Gastroesophageal sphincter (tissue), 3 donors: ENCODE results near the gene CEP112.

Experiments
- CTCF ChIP-seq, 4 experiments: fragments of 200-600 bp in 2 of 4; fragments of 450-650 bp in 2 of 4; sonication (generic) in 1 of 4; IDR thresholded peaks; one replicate each; pipeline ENCODE4 v1.5.1; 2017 to 2019; ENCODE audit warnings: antibody characterized with exemption in 4 of 4, mild to moderate bottlenecking in 2 of 4, moderate library complexity in 2 of 4
- POLR2A ChIP-seq, 2 donors: fragments of 450-650 bp; IDR thresholded peaks; one replicate each; pipeline ENCODE4 v1.6.1; 2017; ENCODE audit warnings: antibody characterized with exemption in 2 of 2, mild to moderate bottlenecking in 2 of 2, moderate library complexity in 1 of 2

GRCh38 chr17:65742403-65743307 lies 449.3 kb downstream of the CEP112 start:
- TF ChIP-seq CTCF (IDR thresholded peaks at IDR 0.05) (no peak), POLR2A (IDR thresholded peaks at IDR 0.05) (no peak)
